ENCODE measurements around the gene EMB.
"Not testable (repeated sequence)": the region's sequence is repeated elsewhere in the genome, so short reads cannot be mapped to it uniquely, and the experiment has no call there.

Gene EMB

DNA sequence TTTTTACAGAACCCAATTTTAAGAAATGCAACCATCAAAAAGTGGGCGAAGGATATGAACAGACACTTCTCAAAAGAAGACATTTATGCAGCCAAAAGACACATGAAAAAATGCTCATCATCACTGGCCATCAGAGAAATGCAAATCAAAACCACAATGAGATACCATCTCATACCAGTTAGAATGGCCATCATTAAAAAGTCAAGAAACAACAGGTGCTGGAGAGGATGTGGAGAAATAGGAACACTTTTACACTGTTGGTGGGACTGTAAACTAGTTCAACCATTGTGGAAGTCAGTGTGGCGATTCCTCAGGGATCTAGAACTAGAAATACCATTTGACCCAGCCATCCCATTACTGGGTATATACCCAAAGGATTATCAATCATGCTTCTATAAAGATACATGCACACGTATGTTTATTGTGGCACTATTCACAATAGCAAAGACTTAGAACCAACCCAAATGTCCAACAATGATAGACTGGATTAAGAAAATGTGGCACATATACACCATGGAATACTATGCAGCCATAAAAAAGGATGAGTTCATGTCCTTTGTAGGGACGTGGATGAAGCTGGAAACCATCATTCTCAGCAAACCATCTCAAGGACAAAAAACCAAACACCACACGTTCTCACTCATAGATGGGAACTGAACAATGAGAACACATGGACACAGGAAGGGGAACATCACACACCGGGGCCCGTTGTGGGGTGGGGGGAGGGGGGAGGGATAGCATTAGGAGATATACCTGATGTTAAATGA lies 19.7 kb downstream of the EMB start:
- not testable (repeated sequence) for FAIRE-seq

GRCh38 chr5:50420343-50420935 lies 20.6 kb downstream of the EMB start:
- no peak for FAIRE-seq

DNA sequence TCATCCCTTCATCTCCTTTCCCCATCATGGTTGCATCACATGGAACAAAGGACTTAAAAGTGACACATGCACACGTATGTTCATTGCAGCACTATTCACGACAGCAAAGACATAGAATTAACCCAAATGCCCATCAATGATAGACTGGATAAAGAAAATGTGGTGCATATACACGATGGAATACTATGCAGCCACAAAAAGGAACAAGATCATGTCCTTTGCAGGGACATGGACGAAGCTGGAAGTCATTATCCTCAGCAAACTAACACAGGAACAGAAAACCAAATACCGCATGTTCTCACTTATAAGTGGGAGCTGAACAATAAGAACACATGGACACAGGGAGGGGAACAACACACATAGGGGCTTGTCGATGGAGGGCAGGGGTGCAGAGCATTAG lies 21.4 kb downstream of the EMB start:
- FAIRE-seq, result not testable (repeated sequence)

DNA sequence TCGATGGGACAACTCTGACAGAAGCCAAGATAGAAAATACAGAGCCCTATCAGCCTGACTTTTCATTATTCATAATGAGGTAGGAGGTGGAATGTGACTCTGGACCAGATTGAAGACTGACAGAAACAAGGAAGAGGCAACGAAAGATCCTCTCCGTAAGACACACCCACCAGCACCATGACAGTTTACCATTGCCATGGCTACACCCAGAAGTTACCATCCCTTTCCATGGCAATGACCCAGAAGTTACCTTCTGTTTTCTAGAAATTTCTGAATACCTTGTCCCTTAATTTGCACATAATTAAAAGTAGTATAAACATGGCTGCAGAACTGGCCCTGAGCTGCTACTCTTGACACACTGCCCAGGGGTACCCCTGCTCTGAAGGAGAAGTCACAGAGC lies 24.5 kb downstream of the EMB start:
- not testable (repeated sequence) for FAIRE-seq

DNA sequence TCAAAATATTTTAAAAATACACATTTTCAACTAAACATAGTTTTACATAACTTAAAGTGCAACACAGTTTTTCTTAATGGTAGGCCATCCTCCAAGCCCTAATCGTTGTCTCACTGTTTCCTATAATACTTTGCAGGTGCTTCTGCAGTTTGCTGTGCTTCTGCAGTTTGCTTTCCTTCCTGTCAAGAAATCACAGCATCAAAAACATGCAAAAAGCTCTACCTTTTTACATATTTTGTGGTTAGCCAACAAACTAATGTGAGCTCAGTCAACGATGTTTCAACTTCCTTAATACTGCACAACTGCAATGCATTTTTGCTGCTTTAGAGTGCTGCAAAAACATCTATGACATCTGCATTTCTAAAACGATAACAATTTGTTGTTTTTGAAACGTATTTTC lies 25.2 kb downstream of the EMB start:
- FAIRE-seq, result no peak

GRCh38 chr5:50410932-50411331 lies 30.2 kb downstream of the EMB start:
- FAIRE-seq, result peak; percentile 31

- no peak for FAIRE-seq
These were observed 34.2 kb downstream of the EMB start for GRCh38 chr5:50406877-50407276.

- no peak for FAIRE-seq
These were observed 39.8 kb downstream of the EMB start for GRCh38 chr5:50401336-50401735.

DNA sequence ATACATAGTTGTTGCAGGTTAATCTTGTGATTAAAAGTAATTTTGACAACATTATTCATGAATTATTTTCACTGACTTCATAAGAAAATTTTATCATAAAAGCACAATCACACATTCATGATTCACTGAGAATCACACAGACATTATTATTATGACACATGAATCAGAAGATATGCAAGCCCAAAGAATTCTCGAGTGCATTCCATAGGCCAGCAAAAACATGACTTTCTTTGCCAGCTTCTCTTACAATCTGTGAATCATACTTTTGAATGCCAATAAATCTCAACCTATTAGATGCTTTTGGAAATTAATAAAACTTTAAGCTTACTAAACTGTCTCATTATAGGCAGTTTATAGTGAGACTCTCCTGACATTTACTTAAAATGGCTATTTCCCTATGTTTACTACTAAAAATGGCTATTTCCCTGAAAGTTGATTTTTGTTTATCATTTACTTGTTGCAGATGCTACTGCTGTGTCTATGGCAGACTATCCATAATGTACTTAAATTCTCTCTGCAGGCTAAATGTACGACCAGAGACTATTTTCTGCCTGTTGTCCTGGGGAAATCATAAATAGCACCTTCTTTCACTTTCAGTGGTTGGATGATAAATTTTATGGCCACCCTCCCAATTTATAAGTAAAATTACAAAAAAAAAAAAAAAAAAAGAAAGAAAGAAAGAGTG lies 47.0 kb downstream of the EMB start:
- FAIRE-seq, result not testable (repeated sequence)

DNA sequence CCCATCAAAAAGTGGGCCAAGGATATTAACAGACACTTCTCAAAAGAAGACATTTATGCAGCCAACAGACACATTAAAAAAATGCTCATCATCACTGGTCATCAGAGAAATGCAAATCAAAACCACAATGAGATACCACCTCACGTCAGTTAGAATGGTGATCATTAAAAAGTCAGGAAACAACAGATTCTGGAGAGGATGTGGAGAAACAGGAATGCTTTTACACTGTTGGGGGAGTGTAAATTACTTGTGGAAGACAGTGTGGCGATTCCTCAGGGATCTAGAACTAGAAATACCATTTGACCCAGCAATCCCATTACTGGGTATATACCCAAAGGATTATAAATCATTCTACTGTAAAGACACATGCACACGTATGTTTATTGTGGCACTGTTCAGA lies 48.8 kb downstream of the EMB start:
- not testable (repeated sequence) for FAIRE-seq

DNA sequence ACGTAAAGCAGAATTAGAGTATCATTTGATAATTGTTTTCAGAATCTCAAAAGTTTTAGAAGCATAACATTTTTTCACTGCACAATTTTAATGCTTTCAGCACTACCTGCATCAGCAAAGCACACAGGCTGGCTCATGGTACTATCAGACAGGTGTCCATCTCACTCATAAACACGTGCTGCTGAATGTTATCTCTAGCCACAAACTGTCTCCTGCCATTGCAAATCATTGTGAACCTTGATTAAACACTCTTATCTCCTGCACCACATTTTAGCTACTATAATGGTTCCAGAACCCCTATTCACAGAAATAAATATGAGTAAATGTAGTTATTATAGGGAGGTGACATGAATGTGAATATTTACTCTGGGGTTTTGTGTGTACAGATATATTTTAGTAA lies 56.7 kb downstream of the EMB start:
- FAIRE-seq, result not testable (repeated sequence)

GRCh38 chr5:50376696-50377095 lies 64.4 kb downstream of the EMB start:
- not testable (repeated sequence) for FAIRE-seq

DNA sequence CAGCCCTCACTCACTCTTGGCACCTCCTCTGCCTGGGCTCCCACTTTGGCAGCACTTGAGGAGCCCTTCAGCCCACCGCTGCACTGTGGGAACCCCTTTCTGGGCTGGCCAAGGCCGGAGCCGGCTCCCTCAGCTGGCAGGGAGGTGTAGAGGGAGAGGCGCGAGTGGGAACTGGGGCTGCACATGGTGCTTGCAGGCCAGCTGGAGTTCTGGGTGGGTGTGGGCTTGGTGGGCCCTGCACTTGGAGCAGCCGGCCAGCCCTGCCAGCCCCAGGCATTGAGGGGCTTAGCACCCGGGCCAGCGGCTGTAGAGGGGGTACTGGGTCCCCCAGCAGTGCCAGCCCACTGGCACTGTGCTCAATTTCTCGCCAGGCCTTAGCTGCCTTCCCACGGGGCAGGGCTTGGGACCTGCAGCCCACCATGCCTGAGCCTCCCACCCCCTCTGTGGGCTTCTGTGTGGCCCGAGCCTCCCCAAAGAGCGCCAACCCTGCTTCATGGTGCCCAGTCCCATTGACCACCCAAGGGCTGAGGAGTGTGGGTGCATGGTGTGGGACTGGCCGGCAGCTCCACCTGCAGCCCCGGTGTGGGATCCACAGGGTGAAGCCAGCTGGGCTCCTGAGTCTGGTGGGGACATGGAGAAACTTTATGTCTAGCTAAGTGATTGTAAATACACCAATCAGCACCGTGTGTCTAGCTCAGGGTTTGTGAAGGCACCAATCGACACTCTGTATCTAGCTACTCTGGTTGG lies 71.6 kb downstream of the EMB start:
- FAIRE-seq, result not testable (repeated sequence)

- FAIRE-seq, result no peak
These were observed 75.4 kb downstream of the EMB start for GRCh38 chr5:50365426-50366251.

GRCh38 chr5:50364535-50365309 lies 76.4 kb downstream of the EMB start:
- FAIRE-seq, result not testable (repeated sequence)

DNA sequence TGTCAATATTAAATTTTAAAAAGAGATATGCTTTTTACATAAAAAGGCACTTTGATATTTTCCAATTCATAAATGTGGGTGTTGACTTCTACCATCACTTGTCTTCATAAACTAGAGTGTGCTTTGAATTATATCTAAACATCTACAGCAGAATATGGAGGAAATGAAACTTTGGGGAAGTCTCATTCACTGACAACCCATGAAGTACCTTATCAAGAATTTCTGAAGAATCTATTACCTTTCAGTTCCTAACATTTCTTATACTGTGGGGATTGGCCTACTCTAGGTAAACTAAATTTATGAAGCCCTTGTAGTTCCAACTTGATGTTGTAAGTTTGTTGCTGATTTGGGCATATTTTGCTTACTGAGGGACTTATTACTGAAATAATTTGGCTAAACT lies 81.9 kb downstream of the EMB start:
- FAIRE-seq, result no peak

GRCh38 chr5:50352382-50352781 lies 88.7 kb downstream of the EMB start:
- FAIRE-seq, result no peak
